HTERT RPE-1 (cell line): Measurements from ENCODE around the gene ATF1.
"Not testable (repeated sequence)": the region's sequence is repeated elsewhere in the genome, so short reads cannot be mapped to it uniquely, and the experiment has no call there.

ENCODE experiments used
- in situ Hi-C: fragments of 300-500 bp; cut with MboI; formaldehyde crosslinking; loops from 4 replicates; pipeline ENCODE4 v1.14.3; 2020; ENCODE audit warnings: low sequenced_read_pairs

Gene ATF1

DNA sequence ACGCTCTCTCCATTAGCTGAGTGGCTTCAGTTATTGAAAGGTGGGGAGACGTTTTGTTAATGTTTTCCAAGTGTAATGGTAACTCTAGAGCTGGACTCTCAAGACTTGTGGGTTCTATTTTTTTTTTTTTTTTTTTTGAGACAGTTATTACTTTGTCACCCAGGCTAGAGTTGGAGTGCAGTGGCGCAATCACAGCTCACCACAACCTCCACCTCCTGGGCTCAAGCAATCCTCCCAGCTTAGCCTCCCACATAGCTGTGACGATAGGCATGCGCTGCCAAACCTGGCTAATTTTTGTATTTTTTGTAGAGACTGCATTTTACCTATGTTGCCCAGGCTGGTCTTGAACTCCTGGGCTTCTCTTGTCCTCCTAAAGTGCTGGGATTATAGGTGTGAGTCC is 26.2 kb downstream of the ATF1 start:
- in situ Hi-C loops = no loop called here

DNA sequence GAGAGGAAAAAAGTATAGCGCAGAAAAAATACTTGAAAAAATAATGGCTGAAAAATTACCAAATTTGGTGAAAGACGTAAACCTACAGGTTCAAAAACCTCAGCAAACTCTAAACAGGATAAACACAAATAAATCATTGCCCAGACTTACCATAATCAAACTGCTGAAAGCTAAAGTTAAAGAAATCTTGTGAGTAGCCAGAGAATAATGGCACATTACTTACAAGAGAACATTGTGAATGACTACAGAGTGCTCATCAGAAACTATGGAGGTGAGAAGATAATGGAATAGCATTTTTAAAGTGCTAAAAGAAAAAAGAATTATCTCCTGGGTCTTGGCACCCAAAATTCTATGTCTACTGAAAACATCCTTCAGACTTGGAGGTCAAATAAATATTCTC is 36.0 kb downstream of the ATF1 start:
- in situ Hi-C loops = no loop called here

DNA sequence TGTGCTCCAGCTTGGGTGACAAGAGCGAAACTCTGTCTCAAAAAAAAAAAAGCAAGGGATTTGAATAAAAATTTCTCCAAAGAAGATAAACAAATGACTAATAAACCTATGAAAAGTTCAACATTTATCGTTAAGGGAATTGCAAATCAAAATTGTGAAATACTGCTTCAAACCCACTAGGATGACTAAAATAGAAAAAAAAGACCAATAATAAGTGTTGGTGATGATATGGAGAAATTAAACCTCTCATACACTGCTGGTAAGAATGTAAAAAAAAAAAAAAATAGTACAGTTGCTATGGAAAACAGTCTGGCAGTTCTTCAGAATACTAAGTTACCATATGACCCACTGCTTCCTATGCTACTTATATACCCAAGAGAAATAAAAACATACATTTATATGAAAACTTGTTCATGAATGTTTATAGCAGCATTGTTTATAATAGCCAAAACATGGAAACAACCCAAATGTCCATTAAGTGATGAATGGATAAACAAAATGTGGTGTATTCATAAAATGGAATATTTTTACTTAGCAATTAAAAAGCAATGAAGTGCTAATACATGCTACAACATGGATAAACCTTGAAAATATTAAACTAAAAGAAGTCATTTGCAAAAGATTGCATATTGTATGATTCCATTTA is 39.5 kb downstream of the ATF1 start:
- in situ Hi-C loops = no loop called here

DNA sequence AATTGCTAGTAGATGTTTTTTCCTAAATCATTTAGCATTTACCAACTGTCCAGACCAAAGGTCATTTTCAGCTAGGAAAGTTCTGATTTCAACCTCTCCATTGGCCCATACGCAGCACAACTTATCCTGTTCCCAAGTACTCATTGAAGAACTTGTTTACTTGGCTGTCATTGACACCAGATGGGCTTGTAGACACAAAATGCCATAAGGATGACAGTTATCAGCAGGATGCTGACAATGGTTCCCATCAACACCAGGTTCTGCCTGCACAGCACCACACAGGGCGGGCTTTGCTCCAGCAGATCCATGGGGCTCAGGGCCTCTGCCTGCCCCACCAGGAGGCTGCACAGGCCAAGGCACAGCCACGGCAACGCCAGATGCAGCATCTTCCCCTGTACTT is 42.3 kb downstream of the ATF1 start:
- in situ Hi-C loops = no loop called here

DNA sequence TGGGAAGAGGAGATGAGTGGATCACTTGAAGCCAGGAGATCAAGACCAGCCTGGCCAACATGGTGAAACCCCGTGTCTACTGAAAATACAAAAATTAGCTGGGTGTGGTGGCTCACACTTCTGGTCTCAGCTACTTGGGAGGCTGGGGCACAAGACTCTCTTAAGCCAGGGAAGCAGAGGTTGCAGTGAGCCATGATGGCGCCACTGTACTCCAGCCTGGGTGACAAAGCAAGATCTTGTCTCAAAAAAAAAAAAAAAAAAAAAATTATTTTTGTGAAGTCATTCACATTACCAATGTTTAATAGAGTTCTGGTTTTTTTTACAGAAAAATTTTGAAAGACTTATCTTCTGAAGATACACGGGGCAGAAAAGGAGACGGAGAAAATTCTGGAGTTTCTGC is 45.2 kb downstream of the ATF1 start:
- in situ Hi-C loops = not testable (repeated sequence)

DNA sequence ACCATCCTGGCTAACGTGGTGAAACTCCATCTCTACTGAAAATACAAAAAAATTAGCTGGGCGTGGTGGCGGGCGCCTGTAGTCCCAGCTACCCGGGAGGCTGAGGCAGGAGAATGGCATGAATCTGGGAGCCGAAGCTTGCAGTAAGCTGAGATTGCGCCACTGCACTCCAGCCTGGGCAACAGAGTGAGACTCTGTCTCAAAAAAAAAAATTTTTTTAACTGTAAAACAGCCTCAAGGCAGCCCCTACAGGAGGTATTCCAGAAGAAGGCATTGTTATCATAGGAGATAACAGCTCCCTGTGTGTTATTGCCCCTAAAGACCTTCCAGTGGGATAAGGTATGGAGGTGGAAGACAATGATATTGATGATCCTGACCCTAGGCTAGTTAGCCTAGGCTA is 51.0 kb downstream of the ATF1 start:
- in situ Hi-C loops = not testable (repeated sequence)

DNA sequence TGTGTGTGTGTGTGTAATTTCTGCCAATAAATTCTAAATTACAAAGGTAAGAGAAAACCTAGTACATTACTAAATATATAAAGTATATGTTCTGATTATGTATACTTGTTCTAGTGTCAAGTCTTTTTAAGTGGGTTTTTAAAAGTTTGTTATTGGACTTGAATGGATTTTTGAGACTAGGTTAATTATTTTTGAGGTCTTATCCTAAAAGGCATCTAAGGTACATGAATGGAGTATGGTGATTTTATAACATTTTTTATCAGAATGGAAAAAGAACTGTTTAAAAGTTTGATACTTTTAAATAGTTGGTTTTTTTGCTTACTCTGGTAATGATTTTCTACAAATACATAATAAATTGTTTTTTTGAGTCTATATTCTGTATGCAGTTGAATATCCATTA is 56.3 kb downstream of the ATF1 start:
- in situ Hi-C loops = no loop called here

DNA sequence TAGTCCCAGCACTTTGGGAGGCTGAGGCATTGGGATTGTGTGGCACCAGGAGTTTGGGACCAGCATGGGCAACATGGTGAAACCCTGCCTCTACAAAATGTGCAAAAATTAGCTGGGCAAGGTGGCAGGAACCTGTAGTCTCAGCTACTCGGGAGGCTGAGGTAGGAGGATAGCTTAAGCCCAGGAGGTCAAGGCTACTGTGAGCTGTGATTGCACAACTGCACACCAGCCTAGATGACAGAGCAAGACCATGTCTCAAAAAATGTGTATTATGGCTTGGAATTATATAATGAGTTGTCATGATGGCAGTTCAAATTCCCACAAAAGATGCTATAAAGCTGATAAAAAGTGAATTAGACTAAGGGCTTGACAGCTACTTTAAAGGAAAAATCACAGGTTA is 58.2 kb downstream of the ATF1 start:
- in situ Hi-C loops = no loop called here

DNA sequence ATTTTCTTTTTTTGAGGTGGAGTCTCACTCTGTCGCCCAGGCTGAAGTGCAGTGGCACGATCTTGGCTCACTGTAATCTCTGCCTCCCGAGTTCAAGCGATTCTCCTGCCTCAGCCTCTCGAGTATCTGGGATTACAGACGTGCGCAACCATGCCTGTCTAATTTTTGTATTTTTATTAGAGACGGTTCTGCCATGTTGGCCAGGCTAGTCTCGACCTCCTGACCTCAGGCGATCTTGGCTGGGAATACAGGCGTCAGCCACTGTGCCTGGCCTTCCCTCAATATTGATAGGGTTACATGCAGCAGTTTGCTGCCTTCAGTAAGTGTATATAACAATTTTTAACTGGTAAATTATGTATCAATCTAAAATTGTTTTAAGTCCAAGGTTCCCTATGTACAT is 59.8 kb downstream of the ATF1 start:
- in situ Hi-C loops = not testable (repeated sequence)

DNA sequence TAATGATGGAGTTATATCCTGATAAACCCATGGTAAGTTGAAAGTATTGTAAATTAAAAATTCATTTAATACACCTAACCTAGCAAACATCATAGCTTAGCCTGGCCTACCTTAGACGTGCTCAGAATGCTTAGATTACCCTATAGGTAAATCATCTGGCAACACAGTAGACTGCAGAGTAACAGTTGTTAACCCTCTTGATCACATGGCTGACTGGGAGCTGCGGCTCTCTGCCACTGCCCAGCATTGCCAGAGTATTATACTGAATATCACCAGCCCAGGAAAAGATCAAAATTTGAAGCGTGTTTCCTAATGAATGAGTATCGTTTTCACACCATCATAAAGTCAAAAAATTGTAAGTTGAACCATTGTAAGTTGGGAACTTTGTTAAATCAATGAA is 61.0 kb downstream of the ATF1 start:
- in situ Hi-C loops = no loop called here

DNA sequence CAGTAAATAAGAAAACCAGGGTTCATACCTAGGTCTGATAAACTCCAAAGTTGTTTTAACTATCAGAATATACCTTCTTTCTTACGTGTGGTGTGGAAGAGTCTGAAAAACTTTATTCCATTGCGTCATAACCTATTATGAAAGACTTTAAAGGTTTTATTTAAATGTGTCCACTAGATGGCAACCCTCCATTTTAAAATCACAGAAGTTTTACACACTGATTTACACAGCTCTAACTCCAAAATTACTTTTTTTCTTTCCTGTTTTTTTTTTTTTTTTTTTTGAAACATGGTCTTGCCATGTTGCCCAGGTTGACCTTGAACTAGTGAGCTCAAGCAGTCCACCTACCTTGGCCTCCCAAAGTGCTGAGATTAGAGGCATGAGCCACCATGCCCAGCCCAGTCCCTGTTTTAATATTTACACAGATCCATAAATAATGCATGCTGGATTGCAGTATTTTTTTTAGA is 61.5 kb downstream of the ATF1 start:
- in situ Hi-C loops = no loop called here

DNA sequence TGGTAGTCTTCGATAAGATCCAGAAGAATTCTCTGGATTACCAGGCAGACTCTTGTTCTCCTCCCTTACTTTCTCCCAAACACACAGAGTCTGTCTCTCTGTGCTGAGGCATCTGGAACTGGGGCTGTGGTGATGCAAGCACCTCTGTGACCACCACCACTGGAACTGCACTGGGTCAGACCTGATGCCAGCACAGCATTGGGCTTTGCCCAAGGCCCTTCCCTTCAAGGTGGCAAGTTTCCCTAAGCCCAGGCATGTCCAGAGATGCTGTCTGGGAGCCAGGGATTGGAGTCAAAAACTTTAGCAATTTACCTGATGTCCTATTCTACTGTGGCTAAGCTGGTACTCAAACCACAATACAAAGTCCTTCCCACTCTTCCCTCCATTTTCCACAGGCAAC is 64.2 kb downstream of the ATF1 start:
- in situ Hi-C loops = no loop called here

DNA sequence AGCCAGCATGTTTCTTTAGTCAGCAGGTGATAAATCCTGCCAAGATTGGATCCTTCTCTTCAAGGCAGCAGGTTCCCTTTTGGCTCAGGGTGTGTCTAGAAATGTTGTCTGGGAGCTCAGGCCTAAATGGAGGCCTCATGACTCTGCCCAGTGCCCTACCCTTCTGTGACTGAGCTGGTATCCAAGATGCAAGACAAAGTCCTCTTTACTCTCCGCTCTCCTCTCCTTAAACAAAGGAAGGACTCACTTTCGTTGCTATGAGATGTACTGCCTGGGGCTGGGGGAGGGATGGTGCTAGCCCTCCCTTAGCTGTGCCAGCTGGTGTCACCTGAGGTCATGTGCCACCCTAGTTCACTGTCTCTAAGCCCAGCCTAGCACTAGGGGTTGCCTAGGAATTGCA is 65.0 kb downstream of the ATF1 start:
- in situ Hi-C loops = no loop called here

DNA sequence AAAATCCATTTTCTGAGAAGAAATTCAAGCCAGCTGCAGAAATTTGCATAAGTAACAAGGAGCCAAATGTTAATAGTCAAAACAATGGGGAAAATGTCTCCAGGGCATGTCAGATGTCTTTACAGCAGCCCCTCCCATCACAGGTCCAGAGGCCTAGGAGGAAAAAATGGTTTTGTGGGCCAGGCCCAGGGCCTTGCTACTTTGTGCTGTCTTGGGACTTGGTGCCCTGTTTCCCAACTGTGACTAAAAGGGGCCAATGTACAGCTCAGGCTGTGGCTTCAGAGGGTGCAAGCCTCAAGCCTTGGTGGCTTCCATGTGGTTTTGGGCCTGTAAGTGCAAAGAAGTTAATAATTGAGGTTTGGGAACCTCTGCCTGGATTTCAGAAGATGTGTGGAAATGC is 69.9 kb downstream of the ATF1 start:
- in situ Hi-C loops = not testable (repeated sequence)

DNA sequence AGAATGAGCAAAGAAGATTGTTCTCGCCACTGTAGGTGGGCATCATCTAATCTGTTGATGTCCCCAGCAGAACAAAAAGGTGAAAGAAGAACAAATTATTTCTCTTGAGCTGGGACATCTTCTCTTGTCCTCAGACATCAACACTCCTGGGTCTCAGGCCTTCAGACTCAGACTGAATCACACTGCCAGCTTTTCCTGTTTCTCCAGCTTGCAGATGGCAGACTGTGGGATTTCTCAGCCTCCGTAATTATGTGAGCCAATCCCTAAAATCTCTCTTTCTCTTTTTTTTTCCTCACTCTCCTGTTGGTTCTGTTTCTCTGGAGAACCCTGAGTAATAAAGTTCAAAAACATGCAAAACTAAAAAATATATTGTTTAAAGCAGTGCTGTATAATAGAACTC is 75.1 kb downstream of the ATF1 start:
- in situ Hi-C loops = no loop called here

DNA sequence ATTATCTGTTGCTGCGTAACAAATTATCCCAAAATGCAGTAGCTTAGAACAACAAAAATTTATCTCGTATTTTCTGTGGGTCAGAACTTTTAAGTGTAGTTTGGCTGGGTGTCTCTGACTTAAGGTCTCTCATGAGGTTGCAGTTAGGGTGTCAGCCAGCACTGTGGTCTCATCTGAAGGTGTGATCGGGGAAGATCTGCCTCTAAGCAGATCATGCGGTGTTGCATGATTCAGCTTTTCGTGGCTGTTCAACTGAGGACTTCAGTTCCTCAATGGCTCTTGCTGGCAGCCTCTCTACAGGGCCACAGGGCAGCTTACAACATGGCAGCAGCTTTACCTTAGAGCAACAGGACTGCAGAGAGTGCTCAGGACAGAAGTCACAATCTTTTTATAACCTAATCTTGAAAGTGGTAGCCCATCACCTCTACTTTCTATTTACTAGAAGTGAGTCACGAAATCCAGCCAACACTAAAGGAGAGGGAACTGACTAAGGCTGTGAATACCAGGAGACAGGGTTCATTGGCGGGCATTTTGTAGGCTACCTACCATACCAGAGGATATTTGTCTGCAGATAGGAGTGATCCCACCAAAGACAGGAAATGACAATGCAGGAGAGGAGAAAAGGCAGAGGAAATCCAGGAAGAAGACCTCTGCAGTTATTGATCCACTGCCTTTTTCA is 77.0 kb downstream of the ATF1 start:
- in situ Hi-C loops = no loop called here

DNA sequence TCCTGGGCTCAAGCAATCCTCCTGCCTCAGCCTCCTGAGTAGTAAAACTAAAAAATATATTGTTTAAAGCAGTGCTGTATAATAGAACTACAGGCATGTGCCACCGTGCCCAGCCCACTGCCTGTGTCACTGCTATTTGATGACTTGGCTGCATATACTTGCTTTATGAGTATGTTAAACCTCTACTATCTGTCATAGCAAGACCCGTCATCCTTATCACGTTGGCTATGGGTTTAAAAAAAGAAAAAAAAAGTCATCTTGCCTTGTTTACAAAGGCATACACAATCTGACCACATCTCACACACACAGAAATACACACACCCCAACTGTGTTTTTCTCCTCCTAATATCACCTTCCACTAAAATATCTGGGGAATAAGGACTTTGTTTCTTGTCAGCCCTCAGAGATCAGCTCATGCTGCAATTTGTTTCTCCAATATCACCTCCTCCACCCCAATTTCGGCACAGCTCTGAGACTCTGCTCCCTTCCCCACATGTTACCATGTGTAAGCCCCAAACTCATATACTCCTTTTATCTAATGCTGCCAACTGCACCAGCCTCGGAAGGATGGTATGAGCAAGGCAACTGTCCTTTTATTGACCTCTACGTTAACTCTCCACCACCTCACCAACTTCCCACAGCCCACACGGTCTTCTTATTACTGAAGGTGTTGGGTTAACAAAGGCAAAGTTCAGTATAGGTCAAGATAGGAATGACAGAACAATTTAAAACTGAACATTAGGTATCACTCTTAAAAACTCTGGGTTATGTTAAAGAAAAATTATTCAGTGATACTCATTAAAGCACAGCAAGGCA is 78.0 kb downstream of the ATF1 start:
- in situ Hi-C loops = no loop called here

DNA sequence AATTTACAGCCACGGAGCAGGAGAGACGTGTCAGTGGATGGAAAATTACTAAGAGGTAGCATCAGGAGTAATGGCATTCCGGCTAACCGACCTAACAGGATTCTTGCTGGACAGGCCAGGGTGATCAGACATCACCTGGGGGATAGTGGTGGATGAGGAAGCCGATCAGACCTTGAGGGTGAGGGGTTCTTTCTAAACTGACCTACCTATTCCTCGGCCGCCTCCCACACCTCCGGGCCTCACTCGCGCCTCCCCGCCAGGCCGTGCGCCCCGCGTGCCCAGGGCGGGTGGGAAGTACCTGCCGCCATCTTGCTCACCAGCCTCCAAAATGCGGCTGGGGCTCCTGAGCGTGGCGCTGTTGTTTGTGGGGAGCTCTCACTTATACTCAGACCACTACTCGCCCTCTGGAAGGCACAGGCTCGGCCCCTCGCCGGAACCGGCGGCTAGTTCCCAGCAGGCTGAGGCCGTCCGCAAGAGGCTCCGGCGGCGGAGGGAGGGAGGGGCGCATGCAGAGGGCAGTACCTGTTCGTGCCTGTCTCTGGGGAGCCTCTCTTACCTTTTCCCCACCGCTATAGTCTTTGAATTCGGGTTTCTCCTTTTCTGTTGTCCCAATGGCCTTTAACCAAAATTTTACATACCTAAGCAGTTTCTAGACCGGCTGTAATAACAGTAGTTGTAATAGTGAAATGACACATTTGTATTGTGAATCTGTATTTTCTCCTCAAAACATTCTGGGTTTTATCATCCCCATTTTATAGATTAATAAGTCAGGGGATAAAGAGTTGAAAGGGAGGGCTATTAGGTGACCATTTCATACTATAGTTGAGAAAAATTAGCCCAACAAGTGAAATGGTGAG is 79.0 kb downstream of the ATF1 start, which contains the start of gene TMPRSS12:
Gene TMPRSS12 (plus strand): TSS at position 290 of the 857 bp plus-strand sequence. CDS start 39 bp downstream, at position 329.
- in situ Hi-C loops = no loop called here

DNA sequence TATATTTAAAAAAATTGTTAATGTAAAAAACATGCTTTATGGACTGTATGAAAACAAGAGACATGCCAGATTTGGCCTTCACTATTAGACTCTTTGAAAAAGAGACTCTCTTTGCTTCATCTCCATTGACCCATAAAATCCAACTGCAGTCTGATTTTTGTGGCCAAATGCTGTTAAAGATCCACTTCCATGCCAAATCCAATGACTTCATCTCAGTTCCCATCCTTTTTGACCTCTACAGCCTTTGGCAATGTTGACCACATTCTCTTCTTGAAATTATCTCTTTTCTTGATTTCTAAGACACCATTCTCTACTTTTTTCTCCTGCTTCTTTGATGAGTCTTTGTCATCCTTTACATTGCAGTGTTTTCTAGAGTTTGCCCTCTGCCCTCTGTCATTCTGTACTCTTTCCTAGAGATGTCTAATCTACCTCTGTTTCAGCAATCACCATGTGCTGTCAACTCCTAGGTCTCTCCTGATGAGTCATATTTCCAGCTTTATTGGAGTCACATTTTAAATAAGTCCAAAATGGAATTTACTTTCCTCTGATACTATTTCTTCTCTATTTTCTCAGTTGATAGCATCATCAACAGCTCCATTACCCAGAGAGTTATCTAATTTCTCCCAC is 81.2 kb downstream of the ATF1 start:
- in situ Hi-C loops = no loop called here

DNA sequence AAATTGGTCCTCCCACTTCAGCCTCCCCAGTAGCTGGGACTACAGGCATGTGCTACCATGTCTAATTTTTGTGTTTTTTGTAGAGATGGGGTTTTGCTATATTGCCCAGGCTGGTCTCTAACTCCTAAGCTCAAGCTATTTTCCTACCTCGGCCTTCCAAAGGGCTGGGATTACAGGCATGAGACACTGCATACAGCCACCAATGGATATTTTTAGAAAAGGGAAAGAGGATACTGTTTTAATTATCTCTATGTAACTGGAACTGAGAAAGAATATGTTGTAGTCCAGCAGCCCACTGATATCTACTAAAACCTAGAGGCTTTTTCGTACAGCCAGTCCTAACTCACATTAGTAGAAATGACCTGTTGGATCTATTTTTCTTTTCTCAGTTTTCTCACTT is 85.1 kb downstream of the ATF1 start:
- in situ Hi-C loops = no loop called here
